ENCODE measurements around the gene CFHR5.

DNA sequence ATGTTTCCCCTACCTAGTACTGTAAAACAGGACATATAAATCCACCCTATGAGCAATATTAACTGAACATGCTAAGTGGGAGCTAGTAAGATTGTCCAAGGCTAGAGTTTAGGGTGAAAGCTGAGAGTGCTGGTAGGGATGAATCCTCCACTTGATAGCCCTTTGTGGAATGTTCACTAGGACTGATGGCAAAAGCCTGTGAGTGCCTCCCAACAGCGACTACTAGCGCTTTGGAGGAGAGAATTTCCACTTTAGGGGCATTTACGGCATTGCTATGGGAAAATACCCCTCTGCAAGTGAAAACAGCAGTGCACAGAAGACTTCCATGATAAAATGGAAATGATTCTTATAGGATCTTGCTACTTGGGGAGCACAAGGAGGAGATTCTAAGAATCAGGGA lies 35.9 kb downstream of the CFHR5 start:
- TF ChIP-seq, protein P1, sequence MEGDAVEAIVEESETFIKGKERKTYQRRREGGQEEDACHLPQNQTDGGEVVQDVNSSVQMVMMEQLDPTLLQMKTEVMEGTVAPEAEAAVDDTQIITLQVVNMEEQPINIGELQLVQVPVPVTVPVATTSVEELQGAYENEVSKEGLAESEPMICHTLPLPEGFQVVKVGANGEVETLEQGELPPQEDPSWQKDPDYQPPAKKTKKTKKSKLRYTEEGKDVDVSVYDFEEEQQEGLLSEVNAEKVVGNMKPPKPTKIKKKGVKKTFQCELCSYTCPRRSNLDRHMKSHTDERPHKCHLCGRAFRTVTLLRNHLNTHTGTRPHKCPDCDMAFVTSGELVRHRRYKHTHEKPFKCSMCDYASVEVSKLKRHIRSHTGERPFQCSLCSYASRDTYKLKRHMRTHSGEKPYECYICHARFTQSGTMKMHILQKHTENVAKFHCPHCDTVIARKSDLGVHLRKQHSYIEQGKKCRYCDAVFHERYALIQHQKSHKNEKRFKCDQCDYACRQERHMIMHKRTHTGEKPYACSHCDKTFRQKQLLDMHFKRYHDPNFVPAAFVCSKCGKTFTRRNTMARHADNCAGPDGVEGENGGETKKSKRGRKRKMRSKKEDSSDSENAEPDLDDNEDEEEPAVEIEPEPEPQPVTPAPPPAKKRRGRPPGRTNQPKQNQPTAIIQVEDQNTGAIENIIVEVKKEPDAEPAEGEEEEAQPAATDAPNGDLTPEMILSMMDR (IDR thresholded peaks at IDR 0.05; ENCODE audit: low read depth, low read length, missing input control), result no peak
- TF ChIP-seq TAF1 (conservative IDR thresholded peaks at IDR 0.05) (no peak), HNF4A (conservative IDR thresholded peaks at IDR 0.05) (no peak), SP1 (IDR thresholded peaks at IDR 0.05) (no peak), RAD21 (IDR thresholded peaks at IDR 0.05) (no peak), YY1 (IDR thresholded peaks at IDR 0.05) (no peak), EGR1 (IDR thresholded peaks at IDR 0.05; ENCODE audit: low read depth in 2 of 2) (no peak), RXRA (IDR thresholded peaks at IDR 0.05) (no peak), NR2F2 (IDR thresholded peaks at IDR 0.05) (no peak)
- TF ChIP-seq, protein P2, sequence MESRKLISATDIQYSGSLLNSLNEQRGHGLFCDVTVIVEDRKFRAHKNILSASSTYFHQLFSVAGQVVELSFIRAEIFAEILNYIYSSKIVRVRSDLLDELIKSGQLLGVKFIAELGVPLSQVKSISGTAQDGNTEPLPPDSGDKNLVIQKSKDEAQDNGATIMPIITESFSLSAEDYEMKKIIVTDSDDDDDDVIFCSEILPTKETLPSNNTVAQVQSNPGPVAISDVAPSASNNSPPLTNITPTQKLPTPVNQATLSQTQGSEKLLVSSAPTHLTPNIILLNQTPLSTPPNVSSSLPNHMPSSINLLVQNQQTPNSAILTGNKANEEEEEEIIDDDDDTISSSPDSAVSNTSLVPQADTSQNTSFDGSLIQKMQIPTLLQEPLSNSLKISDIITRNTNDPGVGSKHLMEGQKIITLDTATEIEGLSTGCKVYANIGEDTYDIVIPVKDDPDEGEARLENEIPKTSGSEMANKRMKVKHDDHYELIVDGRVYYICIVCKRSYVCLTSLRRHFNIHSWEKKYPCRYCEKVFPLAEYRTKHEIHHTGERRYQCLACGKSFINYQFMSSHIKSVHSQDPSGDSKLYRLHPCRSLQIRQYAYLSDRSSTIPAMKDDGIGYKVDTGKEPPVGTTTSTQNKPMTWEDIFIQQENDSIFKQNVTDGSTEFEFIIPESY (IDR thresholded peaks at IDR 0.05), result no peak
- TF ChIP-seq, protein P3, sequence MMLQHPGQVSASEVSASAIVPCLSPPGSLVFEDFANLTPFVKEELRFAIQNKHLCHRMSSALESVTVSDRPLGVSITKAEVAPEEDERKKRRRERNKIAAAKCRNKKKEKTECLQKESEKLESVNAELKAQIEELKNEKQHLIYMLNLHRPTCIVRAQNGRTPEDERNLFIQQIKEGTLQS (IDR thresholded peaks at IDR 0.05), result no peak
- TF ChIP-seq, protein P4, sequence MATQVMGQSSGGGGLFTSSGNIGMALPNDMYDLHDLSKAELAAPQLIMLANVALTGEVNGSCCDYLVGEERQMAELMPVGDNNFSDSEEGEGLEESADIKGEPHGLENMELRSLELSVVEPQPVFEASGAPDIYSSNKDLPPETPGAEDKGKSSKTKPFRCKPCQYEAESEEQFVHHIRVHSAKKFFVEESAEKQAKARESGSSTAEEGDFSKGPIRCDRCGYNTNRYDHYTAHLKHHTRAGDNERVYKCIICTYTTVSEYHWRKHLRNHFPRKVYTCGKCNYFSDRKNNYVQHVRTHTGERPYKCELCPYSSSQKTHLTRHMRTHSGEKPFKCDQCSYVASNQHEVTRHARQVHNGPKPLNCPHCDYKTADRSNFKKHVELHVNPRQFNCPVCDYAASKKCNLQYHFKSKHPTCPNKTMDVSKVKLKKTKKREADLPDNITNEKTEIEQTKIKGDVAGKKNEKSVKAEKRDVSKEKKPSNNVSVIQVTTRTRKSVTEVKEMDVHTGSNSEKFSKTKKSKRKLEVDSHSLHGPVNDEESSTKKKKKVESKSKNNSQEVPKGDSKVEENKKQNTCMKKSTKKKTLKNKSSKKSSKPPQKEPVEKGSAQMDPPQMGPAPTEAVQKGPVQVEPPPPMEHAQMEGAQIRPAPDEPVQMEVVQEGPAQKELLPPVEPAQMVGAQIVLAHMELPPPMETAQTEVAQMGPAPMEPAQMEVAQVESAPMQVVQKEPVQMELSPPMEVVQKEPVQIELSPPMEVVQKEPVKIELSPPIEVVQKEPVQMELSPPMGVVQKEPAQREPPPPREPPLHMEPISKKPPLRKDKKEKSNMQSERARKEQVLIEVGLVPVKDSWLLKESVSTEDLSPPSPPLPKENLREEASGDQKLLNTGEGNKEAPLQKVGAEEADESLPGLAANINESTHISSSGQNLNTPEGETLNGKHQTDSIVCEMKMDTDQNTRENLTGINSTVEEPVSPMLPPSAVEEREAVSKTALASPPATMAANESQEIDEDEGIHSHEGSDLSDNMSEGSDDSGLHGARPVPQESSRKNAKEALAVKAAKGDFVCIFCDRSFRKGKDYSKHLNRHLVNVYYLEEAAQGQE (IDR thresholded peaks at IDR 0.05), result no peak
- TF ChIP-seq, protein P5, sequence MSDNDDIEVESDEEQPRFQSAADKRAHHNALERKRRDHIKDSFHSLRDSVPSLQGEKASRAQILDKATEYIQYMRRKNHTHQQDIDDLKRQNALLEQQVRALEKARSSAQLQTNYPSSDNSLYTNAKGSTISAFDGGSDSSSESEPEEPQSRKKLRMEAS (IDR thresholded peaks at IDR 0.05), result no peak
